DND-41 (cell line): Measurements from ENCODE around the gene PPP2R2D.

Experiments used
- CTCF ChIP-seq: IDR thresholded peaks from 2 replicates; pipeline ENCODE4 v1.5.1; 2012; ENCODE audit warnings: borderline replicate concordance, low read length, moderate library complexity, mild to moderate bottlenecking; ENCODE audit not compliant: poor library complexity, severe bottlenecking; ENCODE audit errors: extremely low read depth
- EZH2 ChIP-seq: IDR thresholded peaks from 3 replicates; pipeline ENCODE4 v1.6.1; 2012; ENCODE audit warnings: borderline replicate concordance, low read depth, mild to moderate bottlenecking, moderate library complexity, low read length, inconsistent platforms; ENCODE audit not compliant: severe bottlenecking

GRCh38 chr10:131936294-131936693, 35.5 kb downstream of the PPP2R2D start:
- TF ChIP-seq CTCF (no peak), EZH2 (no peak)
